ENCODE measurements around the gene ATAT1.

Gene ATAT1

GRCh38 chr6:30613251-30614043 is 13.2 kb upstream of the ATAT1 start:
- no peak for DNase-seq

GRCh38 chr6:30614044-30614842 is 12.4 kb upstream of the ATAT1 start:
- DNase-seq = no peak

GRCh38 chr6:30614843-30615218 is 11.8 kb upstream of the ATAT1 start:
- peak; percentile 99 for DNase-seq

DNA sequence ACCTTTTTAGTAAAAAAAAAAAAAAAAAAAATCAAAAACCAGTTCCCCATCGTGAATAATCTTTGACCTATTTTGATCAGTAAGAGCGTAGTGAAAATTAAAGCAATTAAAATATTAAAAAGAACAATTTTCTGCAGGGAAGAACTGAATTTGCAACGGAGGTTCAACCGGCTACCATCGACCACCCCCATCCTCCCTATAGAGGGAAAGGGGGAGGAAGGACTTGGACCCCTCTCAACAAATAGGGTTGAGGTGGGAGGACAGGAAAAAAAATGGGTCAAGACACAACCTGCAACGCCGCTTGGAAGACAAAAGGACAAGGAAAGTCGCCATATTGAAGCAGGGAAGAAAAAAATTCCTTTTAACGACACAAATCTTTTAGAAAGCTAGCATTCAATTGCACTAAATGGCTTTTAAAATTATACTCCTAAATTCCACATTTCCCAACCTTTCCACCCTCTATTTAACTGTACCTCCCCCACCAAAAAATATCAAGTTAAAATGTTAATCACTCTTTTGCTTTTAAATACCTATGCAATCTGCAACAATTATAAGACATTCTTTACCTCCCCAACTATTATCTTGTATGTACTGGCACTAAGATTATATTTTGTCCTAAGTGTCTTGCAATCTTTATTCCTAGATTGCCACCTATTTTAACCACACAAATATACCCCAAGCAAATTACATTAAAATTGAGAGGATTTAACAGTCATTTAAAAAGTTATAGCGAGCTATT is 11.3 kb upstream of the ATAT1 start:
- DNase-seq = peak; percentile 78

DNA sequence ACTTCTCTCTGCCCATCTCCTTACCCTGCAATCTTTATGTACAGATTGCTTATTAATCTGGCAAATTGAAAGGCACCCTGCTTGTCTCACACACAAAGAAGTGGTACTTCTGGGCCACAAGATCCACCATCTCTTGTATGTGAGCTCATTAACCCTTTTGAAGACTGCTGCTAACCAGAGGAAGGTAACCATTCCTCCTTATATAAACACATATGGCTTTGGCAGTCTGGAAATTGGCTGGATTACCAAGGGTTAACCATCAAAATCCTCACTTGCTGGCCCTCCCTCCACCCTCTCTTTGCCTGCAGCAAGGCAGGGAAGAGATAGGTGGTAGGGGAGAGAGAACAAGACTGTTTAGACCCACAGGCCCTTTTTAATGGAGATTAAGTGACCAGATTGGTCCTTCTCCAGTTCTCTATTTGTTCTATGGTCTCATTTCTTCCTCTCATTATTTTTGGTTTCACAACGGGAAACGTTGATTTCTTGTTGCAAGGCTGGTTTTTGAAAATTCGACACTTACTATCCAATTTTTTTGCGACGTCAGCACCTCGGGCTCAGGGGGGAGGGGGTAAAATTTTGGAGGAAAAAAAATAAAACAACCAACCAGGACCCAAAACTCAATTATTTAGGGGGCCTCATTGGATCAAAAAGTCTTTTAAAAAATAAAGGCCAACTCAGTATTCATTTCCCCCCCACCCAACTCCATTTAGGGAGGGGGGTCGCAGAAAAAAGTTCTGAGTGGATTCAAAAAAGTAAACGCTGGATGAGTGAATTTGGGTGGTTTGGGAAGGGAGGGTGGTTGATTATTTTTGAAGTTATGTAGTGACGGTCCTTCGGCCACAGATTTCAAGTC is 10.5 kb upstream of the ATAT1 start:
- DNase-seq = peak; percentile 88

GRCh38 chr6:30616811-30617564 is 9.7 kb upstream of the ATAT1 start, which contains the start of gene PPP1R10:
TSS of gene PPP1R10 (minus strand) at chr6:30617243. CDS start at chr6:30609944, 7,299 bp downstream.
- peak; percentile 100 for DNase-seq

DNA sequence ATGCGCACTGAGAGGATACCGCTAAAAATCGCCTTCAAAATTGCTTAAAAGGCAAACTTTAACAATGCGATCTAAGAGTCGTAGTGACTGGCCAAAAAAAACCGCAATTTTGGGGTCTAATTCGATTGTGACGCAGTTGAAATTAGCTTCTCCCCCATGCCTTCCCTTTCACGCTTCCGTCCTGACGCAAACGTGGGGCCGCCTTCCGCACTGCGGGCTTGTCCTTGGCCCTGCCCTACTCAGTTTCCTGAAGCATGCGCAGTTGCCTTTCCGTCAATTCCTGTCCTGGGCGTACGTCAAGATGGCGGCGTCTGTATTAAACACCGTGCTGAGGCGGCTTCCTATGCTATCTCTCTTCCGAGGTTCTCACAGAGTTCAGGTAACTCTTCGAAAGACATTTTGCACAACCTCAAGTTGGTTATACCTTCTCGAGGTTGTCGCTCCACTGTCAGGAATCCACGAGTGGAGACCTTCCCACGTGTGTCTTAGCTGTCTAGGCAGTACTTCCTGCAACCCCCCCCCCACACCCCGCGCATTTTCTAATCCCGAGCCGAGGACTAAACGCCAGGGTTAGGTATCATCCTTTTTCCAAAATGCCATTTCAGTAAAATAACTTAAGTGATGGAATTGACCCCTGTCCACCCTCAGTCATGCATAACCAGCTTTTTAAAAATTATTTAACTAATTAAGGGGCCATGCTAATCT is 9.0 kb upstream of the ATAT1 start, which contains the start of gene MRPS18B:
TSS of gene MRPS18B (plus strand) at position 276 of the 705 bp plus-strand sequence. CDS start at position 302, 26 bp downstream.
- DNase-seq = peak; percentile 98

DNA sequence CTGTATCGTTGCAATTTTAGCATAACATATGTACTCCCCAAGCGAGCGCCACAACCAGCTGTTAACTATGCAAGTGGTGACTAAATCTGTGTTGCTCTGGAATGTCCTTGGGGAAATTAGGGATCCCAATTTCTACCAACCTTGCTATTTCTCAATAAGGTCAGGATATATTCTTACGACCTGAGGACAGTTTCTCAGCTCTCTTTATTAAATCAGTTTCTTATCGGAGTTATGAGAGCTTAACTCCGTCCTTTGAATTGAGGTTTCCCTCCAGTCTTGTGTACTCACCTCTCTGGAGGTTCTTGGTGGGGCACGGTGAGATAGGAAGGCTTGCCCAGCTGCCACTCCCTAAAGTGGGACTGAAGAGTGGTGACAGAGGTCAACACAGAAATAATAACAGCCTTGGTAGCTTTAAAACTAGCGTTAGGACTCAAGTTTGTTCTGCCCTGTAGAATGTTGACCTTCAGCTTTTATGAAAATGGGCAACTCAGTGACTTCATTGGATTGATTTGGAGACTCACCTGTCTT is 8.3 kb upstream of the ATAT1 start:
- peak; percentile 61 for DNase-seq

DNA sequence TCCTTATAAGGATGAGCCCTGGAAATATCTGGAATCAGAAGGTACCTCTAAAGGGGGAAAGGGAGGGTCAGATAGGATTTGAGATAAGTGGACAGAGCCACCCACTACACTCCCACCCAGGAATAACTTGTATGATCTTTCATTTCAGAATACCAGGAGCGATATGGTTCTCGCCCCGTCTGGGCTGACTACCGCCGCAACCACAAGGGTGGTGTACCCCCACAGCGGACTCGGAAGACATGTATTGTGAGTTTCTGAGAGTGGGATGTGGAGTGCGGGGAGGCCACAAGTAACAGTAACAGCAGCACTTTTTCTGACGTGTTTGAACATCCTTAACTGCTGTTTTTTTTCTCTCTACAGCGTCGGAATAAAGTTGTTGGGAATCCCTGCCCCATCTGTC is 7.1 kb upstream of the ATAT1 start:
- DNase-seq = no peak

DNA sequence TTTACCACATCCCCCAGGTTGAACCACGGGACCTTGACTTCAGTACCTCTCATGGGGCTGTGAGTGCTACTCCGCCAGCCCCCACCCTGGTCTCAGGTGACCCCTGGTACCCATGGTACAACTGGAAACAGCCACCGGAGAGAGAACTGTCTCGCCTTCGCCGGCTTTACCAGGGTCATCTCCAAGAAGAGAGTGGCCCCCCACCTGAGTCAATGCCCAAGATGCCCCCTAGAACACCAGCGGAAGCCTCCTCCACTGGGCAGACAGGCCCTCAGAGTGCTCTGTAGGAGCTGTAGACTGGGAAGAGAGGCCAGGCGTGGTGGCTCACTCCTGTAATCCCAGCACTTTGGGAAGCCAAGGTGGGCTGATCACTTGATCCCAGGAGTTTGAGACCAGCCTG is 1.2 kb upstream of the ATAT1 start:
- no peak for DNase-seq

DNA sequence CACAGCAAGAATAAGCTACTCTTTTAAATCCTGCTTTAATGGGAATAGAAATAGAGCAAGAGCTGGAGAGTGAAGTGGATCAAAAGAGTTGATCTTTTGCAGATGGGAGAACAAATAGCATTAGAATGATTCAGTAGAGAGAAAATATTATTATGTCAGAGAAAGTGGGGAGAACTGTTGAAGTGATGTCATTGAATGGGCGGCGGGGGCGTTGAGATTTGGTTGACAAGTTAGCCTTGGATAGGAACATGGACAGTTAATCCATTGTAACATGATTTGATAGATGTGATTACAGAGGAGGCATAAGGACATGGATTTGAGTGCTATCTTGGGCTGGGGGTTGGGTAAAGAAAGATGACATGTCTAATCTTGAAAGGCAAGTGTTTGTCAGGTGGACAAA is 9.2 kb downstream of the ATAT1 start:
- no peak for DNase-seq

DNA sequence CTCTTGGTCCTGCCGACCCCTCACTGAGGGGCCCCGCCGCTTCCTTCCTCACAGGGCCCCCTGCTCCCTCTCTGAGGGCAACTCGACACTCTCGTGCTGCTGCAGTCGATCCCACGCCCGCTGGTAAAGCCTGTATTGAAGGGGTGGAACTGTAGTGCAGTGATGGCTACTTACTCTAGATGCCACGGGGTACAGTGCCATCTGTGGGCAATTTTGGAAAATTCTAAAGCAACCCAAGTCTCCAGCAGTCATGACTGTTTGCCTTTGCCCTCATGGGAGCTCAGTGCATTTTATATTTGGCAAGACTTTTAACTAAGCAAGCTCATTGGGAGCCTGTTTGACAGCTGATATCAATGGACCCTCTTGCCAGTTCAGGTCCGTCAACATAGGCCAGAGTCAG is 13.8 kb downstream of the ATAT1 start:
- no peak for DNase-seq

GRCh38 chr6:30641048-30641447 is 14.4 kb downstream of the ATAT1 start:
- no peak for DNase-seq

GRCh38 chr6:30643656-30644055 is 17.0 kb downstream of the ATAT1 start:
- DNase-seq = no peak

DNA sequence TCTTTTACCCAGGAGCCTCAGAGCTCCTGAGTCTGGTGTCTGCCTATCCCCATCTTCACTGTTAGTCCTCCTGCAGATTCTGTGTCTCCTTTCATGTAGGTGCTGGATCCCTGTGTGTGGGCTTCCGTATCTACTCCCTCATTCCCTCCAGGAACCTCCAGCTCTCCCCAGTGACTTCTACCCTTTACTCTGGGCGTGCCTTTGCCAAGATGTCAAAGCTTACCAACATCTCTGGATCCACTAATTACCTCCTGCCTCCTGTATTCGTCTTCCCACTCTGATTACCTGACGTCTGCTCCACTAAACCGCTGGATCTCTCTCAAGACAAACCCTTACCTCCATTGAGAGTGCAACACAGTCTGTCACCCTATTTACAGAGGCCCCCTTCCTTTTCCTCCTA is 18.1 kb downstream of the ATAT1 start:
- no peak for DNase-seq

DNA sequence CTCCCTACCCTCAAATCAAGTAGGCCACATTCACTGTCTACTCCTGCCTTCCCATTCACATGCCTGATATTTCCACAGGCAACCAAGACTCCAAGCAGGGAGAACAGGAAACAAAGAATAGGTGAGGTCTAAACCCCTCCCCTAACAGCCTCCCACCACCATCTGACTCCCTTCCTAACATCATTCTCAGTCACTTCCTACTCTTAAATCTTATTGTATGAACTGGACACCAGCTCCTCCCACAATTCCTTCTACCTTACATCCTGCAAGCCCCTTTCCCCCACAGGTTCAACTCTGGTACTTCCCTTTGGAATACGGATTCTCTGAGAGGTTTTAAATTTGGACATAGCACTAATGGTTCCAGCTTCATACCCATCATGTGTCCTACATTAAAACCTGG is 19.3 kb downstream of the ATAT1 start:
- peak; percentile 35 for DNase-seq

DNA sequence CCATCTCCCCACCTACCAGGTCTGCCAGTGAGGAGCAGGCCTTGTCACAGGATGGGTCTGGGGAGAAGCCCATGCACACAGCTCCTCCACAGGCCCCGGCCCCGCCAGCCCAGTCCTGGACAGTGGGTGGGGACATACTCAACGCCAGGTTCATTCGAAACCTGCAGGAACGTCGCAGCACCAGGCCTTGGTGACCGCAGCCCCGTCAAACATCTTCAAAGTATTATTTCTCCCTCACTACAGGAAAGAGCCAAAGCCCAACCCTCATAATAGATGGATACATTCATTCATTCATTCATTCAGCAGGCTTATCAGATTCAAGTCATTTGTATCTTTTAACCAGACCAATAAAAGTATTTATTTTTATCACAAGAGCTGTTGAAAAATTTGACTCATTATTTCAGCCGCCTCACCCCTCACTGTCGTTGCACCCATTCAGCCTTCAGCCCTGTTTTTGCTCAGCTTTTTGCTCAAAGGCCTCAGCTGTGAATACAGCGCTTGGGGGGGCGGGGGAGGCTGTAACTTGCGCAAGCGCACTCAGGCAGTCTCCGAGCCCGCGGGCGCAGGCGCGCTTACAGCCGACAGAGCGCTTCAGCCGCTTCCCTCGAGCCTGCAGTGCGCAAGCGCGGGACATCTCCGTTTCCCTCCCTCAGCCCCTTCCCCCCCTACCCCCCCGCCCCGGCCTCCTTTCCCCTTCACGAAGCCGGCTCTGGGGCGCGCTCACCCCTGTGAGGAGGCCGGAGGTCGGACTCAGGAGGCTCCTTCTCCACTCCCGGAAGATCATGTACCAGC is 20.0 kb downstream of the ATAT1 start, which contains the start of gene C6orf136:
TSS of gene C6orf136 (plus strand) at position 684 of the 792 bp plus-strand sequence. CDS start at position 783, 99 bp downstream.
- DNase-seq = peak; percentile 97

DNA sequence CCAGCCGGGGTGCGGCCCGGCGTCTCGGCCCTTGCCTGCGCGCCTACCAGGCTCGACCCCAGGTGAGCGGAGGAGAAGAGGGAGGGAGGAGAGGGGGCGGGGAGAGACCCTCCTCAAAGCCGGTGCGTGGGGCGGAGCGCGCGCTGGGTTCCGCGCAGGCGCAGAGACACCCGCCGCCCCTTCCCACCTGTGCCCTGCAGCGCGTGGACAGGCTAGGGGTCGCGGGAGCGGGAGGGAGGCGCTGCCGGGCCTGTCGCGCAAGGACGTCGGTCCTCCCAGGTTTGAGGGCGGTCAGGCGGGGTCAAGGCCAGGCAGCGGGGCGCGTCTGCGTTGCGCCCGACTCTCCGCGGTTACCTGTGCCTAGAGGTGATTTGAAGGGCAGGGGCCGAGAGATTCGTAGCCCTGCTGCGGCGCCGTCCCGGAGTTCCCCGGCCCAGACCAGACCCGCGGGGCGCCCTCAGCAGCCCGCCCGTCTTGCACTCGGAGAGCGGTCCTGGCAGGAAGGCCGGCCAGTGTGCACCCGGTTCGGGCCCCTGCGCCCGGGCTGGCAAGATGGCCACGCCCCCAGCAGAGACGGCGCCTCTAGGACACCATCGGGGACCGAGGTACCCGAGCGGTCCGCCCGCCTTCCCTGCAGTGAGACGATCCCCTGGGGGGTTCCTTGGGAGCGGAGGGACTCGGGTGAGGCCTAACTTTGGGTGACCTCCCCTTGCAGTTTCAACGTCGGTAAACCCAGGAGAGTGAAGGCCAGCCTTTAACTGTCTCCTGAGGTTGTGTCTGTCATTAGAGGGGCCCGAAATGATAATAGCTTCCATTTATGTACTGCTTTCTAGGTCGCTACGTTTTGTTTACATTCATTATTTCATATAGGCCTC is 20.8 kb downstream of the ATAT1 start:
- peak; percentile 90 for DNase-seq

GRCh38 chr6:30651143-30651542 is 24.5 kb downstream of the ATAT1 start:
- DNase-seq = no peak

Measured in DMS53 (cell line).